GM21526 (cell line): ENCODE results near the gene IFIT1B.
A peak's percentile ranks its signal among the peaks of the same experiment; 100 is the strongest.
"Not testable (repeated sequence)": the region's sequence is repeated elsewhere in the genome, so short reads cannot be mapped to it uniquely, and the experiment has no call there.

Experiments
- ATAC-seq: cut with Tn5 transposase; IDR thresholded peaks from one replicate; pipeline ENCODE4 v1.9.1; 2021; ENCODE audit warnings: moderate library complexity; ENCODE audit not compliant: unreplicated experiment, low FRiP score

IFIT1B gene

GRCh38 chr10:89377705-89378637 lies at the start of gene IFIT1B:
Gene IFIT1B, plus strand, starts transcription at chr10:89378056. Its CDS starts 80 bp downstream, at chr10:89378136.
- no peak for ATAC-seq

GRCh38 chr10:89329151-89329550 lies 48.7 kb upstream of the IFIT1B start:
- no peak for ATAC-seq

GRCh38 chr10:89330014-89330413 lies 47.8 kb upstream of the IFIT1B start:
- ATAC-seq, result not testable (repeated sequence)

GRCh38 chr10:89330537-89331212 lies 47.2 kb upstream of the IFIT1B start:
- no peak for ATAC-seq

GRCh38 chr10:89331487-89332122 lies 46.3 kb upstream of the IFIT1B start:
- ATAC-seq, result not testable (repeated sequence)

- ATAC-seq, result peak; percentile 51
These were observed 45.7 kb upstream of the IFIT1B start for GRCh38 chr10:89332123-89332633.

GRCh38 chr10:89335226-89335625 lies 42.6 kb upstream of the IFIT1B start:
- ATAC-seq, result no peak

GRCh38 chr10:89336241-89336640 lies 41.6 kb upstream of the IFIT1B start:
- no peak for ATAC-seq

- ATAC-seq, result no peak
These were observed 40.4 kb upstream of the IFIT1B start for GRCh38 chr10:89337484-89337883.

- no peak for ATAC-seq
These were observed 39.1 kb upstream of the IFIT1B start for GRCh38 chr10:89338713-89339112.

GRCh38 chr10:89339875-89340274 lies 38.0 kb upstream of the IFIT1B start:
- ATAC-seq, result no peak

GRCh38 chr10:89341649-89342048 lies 36.2 kb upstream of the IFIT1B start:
- ATAC-seq, result no peak

- no peak for ATAC-seq
These were observed 35.5 kb upstream of the IFIT1B start for GRCh38 chr10:89342206-89342958.

GRCh38 chr10:89343089-89343767 lies 34.6 kb upstream of the IFIT1B start:
- ATAC-seq, result no peak

GRCh38 chr10:89344156-89344555 lies 33.7 kb upstream of the IFIT1B start:
- ATAC-seq, result no peak

GRCh38 chr10:89345367-89346000 lies 32.4 kb upstream of the IFIT1B start:
- no peak for ATAC-seq

GRCh38 chr10:89346405-89347254 lies 31.2 kb upstream of the IFIT1B start:
- no peak for ATAC-seq

- no peak for ATAC-seq
These were observed 30.0 kb upstream of the IFIT1B start for GRCh38 chr10:89347701-89348457.
